WTC11 (cell line): ENCODE results near the gene CCDC80. TPM values are rescaled to one million over a fixed set of nuclear protein-coding genes. Genes with fewer than 3 reads are reported as not detected.

Source experiments
- ATAC-seq: fragments of 200-7000 bp; cut with Tn5 transposase; 2 replicates; pipeline ENCODE4 v1.10.0; 2021; ENCODE audit warnings: mild to moderate bottlenecking, moderate library complexity
- CTCF ChIA-PET: fragments of 300-600 bp; sonication (Branson Sonifier 250); formaldehyde crosslinking; loops from one replicate; lab custom pipeline; 2021; ENCODE audit warnings: antibody characterized with exemption; lab: Charles Lee
- POLR2A ChIA-PET: fragments of 350-600 bp; sonication (Branson Sonifier 250); formaldehyde crosslinking; loops from one replicate; lab custom pipeline; 2021; ENCODE audit warnings: antibody characterized with exemption; lab: Charles Lee
- DNase-seq: peaks from one replicate; pipeline ENCODE4 v3.0.0; 2021; ENCODE audit warnings: low spot score
- H3K27ac Mint-ChIP-seq: 2 replicates; pipeline ENCODE4 v1.8.0; 2021; ENCODE audit warnings: mixed read lengths
- H3K27me3 Mint-ChIP-seq: 2 replicates; pipeline ENCODE4 v1.8.0; 2021; ENCODE audit warnings: low read depth, mild to moderate bottlenecking, moderate library complexity, mixed read lengths
- H3K36me3 Mint-ChIP-seq: 2 replicates; pipeline ENCODE4 v1.8.0; 2021; ENCODE audit warnings: mixed read lengths
- H3K4me1 Mint-ChIP-seq: 2 replicates; pipeline ENCODE4 v1.8.0; 2022; ENCODE audit warnings: mixed read lengths
- H3K4me3 Mint-ChIP-seq: 2 replicates; pipeline ENCODE4 v1.8.0; 2021; ENCODE audit warnings: mild to moderate bottlenecking, moderate library complexity, mixed read lengths
- H3K9me3 Mint-ChIP-seq: 2 replicates; pipeline ENCODE4 v1.8.0; 2021; ENCODE audit warnings: mixed read lengths
- ATF1 ChIP-seq: sonication (generic); formaldehyde crosslinking; IDR thresholded peaks from 2 replicates; pipeline ENCODE4 v1.8.1; 2023; ENCODE audit warnings: mild to moderate bottlenecking, moderate library complexity, missing genetic modification reagents
- ELF4 ChIP-seq: sonication (generic); formaldehyde crosslinking; IDR thresholded peaks from 2 replicates; pipeline ENCODE4 v1.8.1; 2022; ENCODE audit warnings: low read depth, mild to moderate bottlenecking, moderate library complexity, missing genetic modification reagents
- ETV6 ChIP-seq: sonication (generic); formaldehyde crosslinking; IDR thresholded peaks from 2 replicates; pipeline ENCODE4 v1.8.1; 2022; ENCODE audit warnings: mild to moderate bottlenecking, missing genetic modification reagents
- GABPB1 ChIP-seq: sonication (generic); formaldehyde crosslinking; IDR thresholded peaks from 2 replicates; pipeline ENCODE4 v1.8.1; 2023; ENCODE audit warnings: mild to moderate bottlenecking, missing genetic modification reagents
- GTF2I ChIP-seq: fragments of 250-450 bp; sonication (Bioruptor Pico); conservative IDR thresholded peaks from 2 replicates; pipeline ENCODE4 v1.4.0; 2021; ENCODE audit warnings: mild to moderate bottlenecking
- MYBL2 ChIP-seq: sonication (generic); formaldehyde crosslinking; IDR thresholded peaks from 2 replicates; pipeline ENCODE4 v1.8.1; 2023; ENCODE audit warnings: mild to moderate bottlenecking, moderate library complexity, missing genetic modification reagents
- OVOL2 ChIP-seq: fragments of 250-450 bp; sonication (Bioruptor Pico); IDR thresholded peaks from 2 replicates; pipeline ENCODE4 v1.9.0; 2021; ENCODE audit warnings: mild to moderate bottlenecking, borderline replicate concordance
- RORB ChIP-seq: fragments of 250-450 bp; sonication (Bioruptor Pico); IDR thresholded peaks from 2 replicates; pipeline ENCODE4 v1.9.0; 2021; ENCODE audit warnings: mild to moderate bottlenecking
- SOX15 ChIP-seq: fragments of 250-450 bp; sonication (Bioruptor Pico); IDR thresholded peaks from 2 replicates; pipeline ENCODE4 v1.9.0; 2021; ENCODE audit warnings: mild to moderate bottlenecking
- TEAD4 ChIP-seq: sonication (generic); formaldehyde crosslinking; IDR thresholded peaks from 2 replicates; pipeline ENCODE4 v1.8.0; 2022; ENCODE audit warnings: mild to moderate bottlenecking, missing genetic modification reagents
- total RNA-seq: library from RNA; stranded (reverse); gene quantifications from 3 replicates; pipeline ENCODE4 v1.2.3, GENCODE V29; 2021
- TF ChIP-seq, protein P1 (sequence below): fragments of 250-450 bp; sonication (Bioruptor Pico); conservative IDR thresholded peaks from 2 replicates; pipeline ENCODE4 v1.9.0; 2021; ENCODE audit warnings: mild to moderate bottlenecking
- TF ChIP-seq, protein P2 (sequence below): sonication (generic); formaldehyde crosslinking; IDR thresholded peaks from 2 replicates; pipeline ENCODE4 v1.8.1; 2023; ENCODE audit warnings: mild to moderate bottlenecking, missing genetic modification reagents
- TF ChIP-seq, protein P3 (sequence below): sonication (generic); formaldehyde crosslinking; IDR thresholded peaks from 2 replicates; pipeline ENCODE4 v1.8.1; 2023; ENCODE audit warnings: mild to moderate bottlenecking, missing genetic modification reagents, borderline replicate concordance
- TF ChIP-seq, protein P4 (sequence below): sonication (generic); formaldehyde crosslinking; conservative IDR thresholded peaks from 2 replicates; pipeline ENCODE4 v1.8.1; 2022; ENCODE audit warnings: mild to moderate bottlenecking, missing genetic modification reagents
- TF ChIP-seq, protein P5 (sequence below): fragments of 250-450 bp; sonication (Bioruptor Pico); IDR thresholded peaks from 2 replicates; pipeline ENCODE4 v1.9.0; 2021; ENCODE audit warnings: mild to moderate bottlenecking
- TF ChIP-seq, protein P6 (sequence below): sonication (generic); formaldehyde crosslinking; IDR thresholded peaks from 2 replicates; pipeline ENCODE4 v1.8.0; 2022; ENCODE audit warnings: mild to moderate bottlenecking, missing genetic modification reagents
- TF ChIP-seq, protein P7 (sequence below): sonication (generic); formaldehyde crosslinking; IDR thresholded peaks from 2 replicates; pipeline ENCODE4 v1.8.1; 2022; ENCODE audit warnings: missing genetic modification reagents, borderline replicate concordance
- TF ChIP-seq, protein P8 (sequence below): sonication (generic); formaldehyde crosslinking; conservative IDR thresholded peaks from 2 replicates; pipeline ENCODE4 v1.8.1; 2023; ENCODE audit warnings: mild to moderate bottlenecking, low read depth, missing genetic modification reagents, moderate library complexity

Gene CCDC80
- total RNA-seq, 1 experiment from 2014 or later: 10.9 TPM

DNA sequence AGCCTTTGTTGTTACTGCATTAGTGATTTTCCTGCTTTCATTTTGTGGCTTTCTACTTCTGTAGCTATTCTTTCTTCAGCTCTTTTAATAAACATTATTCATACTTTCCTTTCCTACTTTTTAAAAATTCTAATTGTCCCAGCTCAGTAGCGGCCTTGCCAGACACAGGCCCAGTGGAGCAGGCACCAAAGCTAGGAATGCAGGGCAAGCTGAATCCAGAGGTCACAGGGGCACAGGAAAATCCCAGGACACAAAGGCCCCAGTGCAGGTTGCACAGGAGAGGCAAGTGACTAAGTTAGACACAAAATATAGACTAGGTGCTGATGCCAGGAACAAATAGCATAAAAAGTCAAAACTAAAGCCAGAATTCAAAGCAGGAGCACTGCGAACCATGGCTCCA is 49.0 kb upstream of the CCDC80 start:
- Mint-ChIP-seq H3K36me3 (peaks cover 14% of the 10 kb centered on the region), H3K27me3 (no peaks in the 10 kb centered on the region; the same call in 1 of the 2 replicates), H3K27ac (no peak overlapping the region), H3K9me3 (peaks cover 18% of the 10 kb centered on the region), H3K4me3 (no peak overlapping the region), H3K4me1 (peaks cover 57% of the 10 kb centered on the region)
- no peak for ATAC-seq
- CTCF ChIA-PET: interaction anchor here (1.6 to 1.9 kb wide), 2 partner anchors 45 to 290 kb away, joined by 5 to 7 read pairs; no protein-coding TSS in a partner anchor
- DNase-seq: no peak
- POLR2A ChIA-PET: no interaction called here
- TF ChIP-seq OVOL2 (CRISPR knock-in tag): no peak
- TF ChIP-seq ATF1 (CRISPR knock-in tag): no peak
- TF ChIP-seq RORB (CRISPR knock-in tag): no peak
- TF ChIP-seq, protein P1, sequence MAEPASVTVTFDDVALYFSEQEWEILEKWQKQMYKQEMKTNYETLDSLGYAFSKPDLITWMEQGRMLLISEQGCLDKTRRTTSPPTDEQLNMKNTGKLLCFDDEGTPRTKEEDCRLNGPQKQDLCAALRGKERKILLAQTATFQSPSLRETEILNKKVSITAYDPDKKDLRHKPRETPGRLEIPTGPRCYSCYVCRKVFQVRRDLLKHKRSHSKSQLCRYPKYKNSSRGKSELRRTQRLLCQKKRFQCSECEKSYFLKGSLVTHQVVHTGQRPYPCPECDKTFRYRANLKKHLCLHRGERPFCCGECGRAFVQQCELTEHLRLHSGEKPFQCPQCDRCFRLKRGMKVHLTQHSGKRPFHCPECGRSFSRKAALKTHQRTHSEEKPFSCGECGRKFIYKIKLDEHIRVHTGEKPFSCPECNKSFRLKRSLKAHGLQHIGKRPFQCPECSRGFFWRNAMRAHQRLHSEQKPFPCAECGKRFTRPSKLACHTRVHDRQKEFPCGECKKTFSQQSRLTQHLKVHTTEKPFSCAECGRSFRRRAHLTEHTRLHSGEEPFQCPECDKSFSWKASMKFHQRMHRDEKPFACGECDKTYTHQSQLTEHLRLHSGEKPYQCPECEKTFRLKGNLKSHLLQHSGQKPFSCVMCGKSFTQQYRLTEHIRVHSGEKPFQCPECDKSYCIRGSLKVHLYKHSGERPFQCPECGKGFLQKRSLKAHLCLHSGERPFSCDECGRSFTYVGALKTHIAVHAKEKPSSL (CRISPR knock-in tag): no peak
- TF ChIP-seq, protein P2, sequence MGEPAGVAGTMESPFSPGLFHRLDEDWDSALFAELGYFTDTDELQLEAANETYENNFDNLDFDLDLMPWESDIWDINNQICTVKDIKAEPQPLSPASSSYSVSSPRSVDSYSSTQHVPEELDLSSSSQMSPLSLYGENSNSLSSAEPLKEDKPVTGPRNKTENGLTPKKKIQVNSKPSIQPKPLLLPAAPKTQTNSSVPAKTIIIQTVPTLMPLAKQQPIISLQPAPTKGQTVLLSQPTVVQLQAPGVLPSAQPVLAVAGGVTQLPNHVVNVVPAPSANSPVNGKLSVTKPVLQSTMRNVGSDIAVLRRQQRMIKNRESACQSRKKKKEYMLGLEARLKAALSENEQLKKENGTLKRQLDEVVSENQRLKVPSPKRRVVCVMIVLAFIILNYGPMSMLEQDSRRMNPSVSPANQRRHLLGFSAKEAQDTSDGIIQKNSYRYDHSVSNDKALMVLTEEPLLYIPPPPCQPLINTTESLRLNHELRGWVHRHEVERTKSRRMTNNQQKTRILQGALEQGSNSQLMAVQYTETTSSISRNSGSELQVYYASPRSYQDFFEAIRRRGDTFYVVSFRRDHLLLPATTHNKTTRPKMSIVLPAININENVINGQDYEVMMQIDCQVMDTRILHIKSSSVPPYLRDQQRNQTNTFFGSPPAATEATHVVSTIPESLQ (CRISPR knock-in tag): no peak
- TF ChIP-seq GABPB1 (CRISPR knock-in tag): no peak
- TF ChIP-seq GTF2I (CRISPR knock-in tag): no peak
- TF ChIP-seq, protein P3, sequence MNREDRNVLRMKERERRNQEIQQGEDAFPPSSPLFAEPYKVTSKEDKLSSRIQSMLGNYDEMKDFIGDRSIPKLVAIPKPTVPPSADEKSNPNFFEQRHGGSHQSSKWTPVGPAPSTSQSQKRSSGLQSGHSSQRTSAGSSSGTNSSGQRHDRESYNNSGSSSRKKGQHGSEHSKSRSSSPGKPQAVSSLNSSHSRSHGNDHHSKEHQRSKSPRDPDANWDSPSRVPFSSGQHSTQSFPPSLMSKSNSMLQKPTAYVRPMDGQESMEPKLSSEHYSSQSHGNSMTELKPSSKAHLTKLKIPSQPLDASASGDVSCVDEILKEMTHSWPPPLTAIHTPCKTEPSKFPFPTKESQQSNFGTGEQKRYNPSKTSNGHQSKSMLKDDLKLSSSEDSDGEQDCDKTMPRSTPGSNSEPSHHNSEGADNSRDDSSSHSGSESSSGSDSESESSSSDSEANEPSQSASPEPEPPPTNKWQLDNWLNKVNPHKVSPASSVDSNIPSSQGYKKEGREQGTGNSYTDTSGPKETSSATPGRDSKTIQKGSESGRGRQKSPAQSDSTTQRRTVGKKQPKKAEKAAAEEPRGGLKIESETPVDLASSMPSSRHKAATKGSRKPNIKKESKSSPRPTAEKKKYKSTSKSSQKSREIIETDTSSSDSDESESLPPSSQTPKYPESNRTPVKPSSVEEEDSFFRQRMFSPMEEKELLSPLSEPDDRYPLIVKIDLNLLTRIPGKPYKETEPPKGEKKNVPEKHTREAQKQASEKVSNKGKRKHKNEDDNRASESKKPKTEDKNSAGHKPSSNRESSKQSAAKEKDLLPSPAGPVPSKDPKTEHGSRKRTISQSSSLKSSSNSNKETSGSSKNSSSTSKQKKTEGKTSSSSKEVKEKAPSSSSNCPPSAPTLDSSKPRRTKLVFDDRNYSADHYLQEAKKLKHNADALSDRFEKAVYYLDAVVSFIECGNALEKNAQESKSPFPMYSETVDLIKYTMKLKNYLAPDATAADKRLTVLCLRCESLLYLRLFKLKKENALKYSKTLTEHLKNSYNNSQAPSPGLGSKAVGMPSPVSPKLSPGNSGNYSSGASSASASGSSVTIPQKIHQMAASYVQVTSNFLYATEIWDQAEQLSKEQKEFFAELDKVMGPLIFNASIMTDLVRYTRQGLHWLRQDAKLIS (CRISPR knock-in tag): no peak

DNA sequence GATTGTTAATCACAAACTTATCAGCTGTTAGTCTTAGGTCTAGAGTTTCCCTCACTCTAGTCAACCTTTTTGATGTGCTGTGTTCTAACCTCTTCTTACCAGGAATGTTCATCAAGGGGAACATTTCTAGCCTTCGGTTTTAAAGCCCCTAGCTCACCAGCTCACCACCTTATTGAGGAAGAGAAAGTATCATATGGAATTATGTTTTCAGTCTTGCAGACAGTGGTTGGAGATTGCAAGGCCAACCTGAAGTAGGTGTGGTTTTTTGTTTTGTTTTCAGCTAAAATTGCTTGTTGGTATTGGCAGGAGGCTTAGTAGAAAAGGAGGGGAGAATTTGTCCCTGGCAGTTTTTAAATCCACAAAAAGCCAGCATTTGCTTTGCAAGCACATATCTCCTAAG is 48.4 kb upstream of the CCDC80 start:
- Mint-ChIP-seq H3K36me3 (peaks cover 13% of the 10 kb centered on the region), H3K27ac (no peak overlapping the region), H3K9me3 (peaks cover 17% of the 10 kb centered on the region), H3K27me3 (no peaks in the 10 kb centered on the region; the same call in 1 of the 2 replicates), H3K4me1 (peaks cover 57% of the 10 kb centered on the region), H3K4me3 (no peak overlapping the region)
- DNase-seq (no peak), ATAC-seq (no peak)
- POLR2A ChIA-PET: no interaction called here
- CTCF ChIA-PET: interaction anchor here (1.4 to 1.9 kb wide), 3 partner anchors 45 to 290 kb away, joined by 3 to 7 read pairs (median 5); no protein-coding TSS in a partner anchor
- TF ChIP-seq, protein P4, sequence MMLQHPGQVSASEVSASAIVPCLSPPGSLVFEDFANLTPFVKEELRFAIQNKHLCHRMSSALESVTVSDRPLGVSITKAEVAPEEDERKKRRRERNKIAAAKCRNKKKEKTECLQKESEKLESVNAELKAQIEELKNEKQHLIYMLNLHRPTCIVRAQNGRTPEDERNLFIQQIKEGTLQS (CRISPR knock-in tag): no peak
- TF ChIP-seq, protein P5, sequence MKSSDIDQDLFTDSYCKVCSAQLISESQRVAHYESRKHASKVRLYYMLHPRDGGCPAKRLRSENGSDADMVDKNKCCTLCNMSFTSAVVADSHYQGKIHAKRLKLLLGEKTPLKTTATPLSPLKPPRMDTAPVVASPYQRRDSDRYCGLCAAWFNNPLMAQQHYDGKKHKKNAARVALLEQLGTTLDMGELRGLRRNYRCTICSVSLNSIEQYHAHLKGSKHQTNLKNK (CRISPR knock-in tag): no peak
- TF ChIP-seq SOX15 (CRISPR knock-in tag): no peak
- TF ChIP-seq, protein P6, sequence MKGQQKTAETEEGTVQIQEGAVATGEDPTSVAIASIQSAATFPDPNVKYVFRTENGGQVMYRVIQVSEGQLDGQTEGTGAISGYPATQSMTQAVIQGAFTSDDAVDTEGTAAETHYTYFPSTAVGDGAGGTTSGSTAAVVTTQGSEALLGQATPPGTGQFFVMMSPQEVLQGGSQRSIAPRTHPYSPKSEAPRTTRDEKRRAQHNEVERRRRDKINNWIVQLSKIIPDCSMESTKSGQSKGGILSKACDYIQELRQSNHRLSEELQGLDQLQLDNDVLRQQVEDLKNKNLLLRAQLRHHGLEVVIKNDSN (CRISPR knock-in tag): no peak
- TF ChIP-seq ELF4 (CRISPR knock-in tag): no peak
- TF ChIP-seq, protein P7, sequence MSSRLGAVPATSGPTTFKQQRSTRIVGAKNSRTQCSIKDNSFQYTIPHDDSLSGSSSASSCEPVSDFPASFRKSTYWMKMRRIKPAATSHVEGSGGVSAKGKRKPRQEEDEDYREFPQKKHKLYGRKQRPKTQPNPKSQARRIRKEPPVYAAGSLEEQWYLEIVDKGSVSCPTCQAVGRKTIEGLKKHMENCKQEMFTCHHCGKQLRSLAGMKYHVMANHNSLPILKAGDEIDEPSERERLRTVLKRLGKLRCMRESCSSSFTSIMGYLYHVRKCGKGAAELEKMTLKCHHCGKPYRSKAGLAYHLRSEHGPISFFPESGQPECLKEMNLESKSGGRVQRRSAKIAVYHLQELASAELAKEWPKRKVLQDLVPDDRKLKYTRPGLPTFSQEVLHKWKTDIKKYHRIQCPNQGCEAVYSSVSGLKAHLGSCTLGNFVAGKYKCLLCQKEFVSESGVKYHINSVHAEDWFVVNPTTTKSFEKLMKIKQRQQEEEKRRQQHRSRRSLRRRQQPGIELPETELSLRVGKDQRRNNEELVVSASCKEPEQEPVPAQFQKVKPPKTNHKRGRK: no peak
- no peak for TF ChIP-seq MYBL2 (CRISPR knock-in tag)
- TF ChIP-seq, protein P8, sequence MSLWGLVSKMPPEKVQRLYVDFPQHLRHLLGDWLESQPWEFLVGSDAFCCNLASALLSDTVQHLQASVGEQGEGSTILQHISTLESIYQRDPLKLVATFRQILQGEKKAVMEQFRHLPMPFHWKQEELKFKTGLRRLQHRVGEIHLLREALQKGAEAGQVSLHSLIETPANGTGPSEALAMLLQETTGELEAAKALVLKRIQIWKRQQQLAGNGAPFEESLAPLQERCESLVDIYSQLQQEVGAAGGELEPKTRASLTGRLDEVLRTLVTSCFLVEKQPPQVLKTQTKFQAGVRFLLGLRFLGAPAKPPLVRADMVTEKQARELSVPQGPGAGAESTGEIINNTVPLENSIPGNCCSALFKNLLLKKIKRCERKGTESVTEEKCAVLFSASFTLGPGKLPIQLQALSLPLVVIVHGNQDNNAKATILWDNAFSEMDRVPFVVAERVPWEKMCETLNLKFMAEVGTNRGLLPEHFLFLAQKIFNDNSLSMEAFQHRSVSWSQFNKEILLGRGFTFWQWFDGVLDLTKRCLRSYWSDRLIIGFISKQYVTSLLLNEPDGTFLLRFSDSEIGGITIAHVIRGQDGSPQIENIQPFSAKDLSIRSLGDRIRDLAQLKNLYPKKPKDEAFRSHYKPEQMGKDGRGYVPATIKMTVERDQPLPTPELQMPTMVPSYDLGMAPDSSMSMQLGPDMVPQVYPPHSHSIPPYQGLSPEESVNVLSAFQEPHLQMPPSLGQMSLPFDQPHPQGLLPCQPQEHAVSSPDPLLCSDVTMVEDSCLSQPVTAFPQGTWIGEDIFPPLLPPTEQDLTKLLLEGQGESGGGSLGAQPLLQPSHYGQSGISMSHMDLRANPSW (CRISPR knock-in tag): no peak
- TF ChIP-seq, protein P2 (CRISPR knock-in tag): no peak
- no peak for TF ChIP-seq TEAD4
- TF ChIP-seq ETV6 (CRISPR knock-in tag): no peak
